Thyroid gland (tissue), 4 donors: ENCODE data around the gene GMPS. TPM values are rescaled to one million over a fixed set of nuclear protein-coding genes. Genes with fewer than 3 reads are reported as not detected.
"Not testable (repeated sequence)": the region's sequence is repeated elsewhere in the genome, so short reads cannot be mapped to it uniquely, and the experiment has no call there.

ENCODE experiments used
- DNase-seq, 2 donors: peaks; one replicate each; pipeline ENCODE4 v3.0.0-alpha.2; 2019
- H3K27ac ChIP-seq, 3 donors: fragments of 200-600 bp; sonication (generic); 1 replicate in 2 of 3; 2 replicates in 1 of 3; pipeline ENCODE4 v1.5.1; 2016 to 2019; ENCODE audit warnings: mild to moderate bottlenecking in 1 of 3, moderate library complexity in 1 of 3
- H3K27me3 ChIP-seq: fragments of 200-600 bp; sonication (generic); one replicate; pipeline ENCODE4 v1.5.1; 2019
- H3K36me3 ChIP-seq, 2 donors: fragments of 200-600 bp; sonication (generic); one replicate each; pipeline ENCODE4 v1.5.1; 2016 to 2019
- H3K4me1 ChIP-seq, 2 donors: fragments of 200-600 bp; sonication (generic); one replicate each; pipeline ENCODE4 v1.5.1; 2017 to 2019
- H3K4me3 ChIP-seq, 3 donors: fragments of 200-600 bp; sonication (generic); replicated peaks in 1 of 3; 1 replicate in 2 of 3; 2 replicates in 1 of 3; pipeline ENCODE4 v1.5.1; 2016; ENCODE audit warnings: mild to moderate bottlenecking in 1 of 3
- H3K9me3 ChIP-seq: fragments of 200-600 bp; sonication (generic); one replicate; pipeline ENCODE4 v1.5.1; 2017
- CTCF ChIP-seq, 6 experiments: fragments of 200-600 bp in 3 of 6; fragments of 450-650 bp in 3 of 6; sonication (generic) in 3 of 6; IDR thresholded peaks; one replicate each; pipeline ENCODE4 v1.5.1; 2016 to 2019; ENCODE audit warnings: antibody characterized with exemption in 6 of 6, mild to moderate bottlenecking in 2 of 6, inconsistent platforms in 1 of 6, moderate library complexity in 1 of 6
- POLR2A ChIP-seq, 2 donors: fragments of 450-650 bp; IDR thresholded peaks; one replicate each; pipeline ENCODE4 v1.6.1; 2017; ENCODE audit warnings: antibody characterized with exemption in 2 of 2, mild to moderate bottlenecking in 2 of 2, moderate library complexity in 1 of 2
- WGBS, 2 donors: methylation state at CpG; one replicate each; pipeline ENCODE4 v1.1.5; 2017; 5-methylcytosine and 5-hydroxymethylcytosine counted together
- intact Hi-C: fragments of 100-400 bp; cut with DNase I; formaldehyde crosslinking; loops from one replicate; pipeline ENCODE4 v1.15.1; 2023
- total RNA-seq, 4 donors: library from RNA; depleted of rRNA; stranded (reverse); fragments of >200 nt; gene quantifications; one replicate each; pipeline ENCODE4 v1.2.3, GENCODE V29; 2016

GMPS gene
- total RNA-seq, 4 donors from 2014 or later: 31.5 to 40.5 (median 37.1) TPM

DNA sequence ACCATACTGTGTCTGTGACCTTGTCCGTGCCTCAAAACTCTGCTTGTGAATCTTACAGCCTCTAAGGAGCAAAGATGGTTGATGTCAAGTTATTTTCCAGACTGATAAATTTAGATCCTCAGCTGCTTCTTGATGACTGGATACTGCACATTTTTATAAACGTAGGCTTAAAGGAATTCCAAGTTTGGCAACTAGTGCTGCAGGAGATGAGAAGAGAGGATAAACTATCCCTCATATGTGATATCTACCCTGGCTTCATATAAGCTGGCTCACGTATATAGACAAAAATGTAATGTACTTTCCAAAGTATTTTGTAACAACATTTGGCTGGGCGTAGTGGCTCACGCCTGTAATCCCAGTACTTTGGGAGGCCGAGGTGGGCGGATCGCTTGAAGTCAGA lies 89.6 kb downstream of the GMPS start:
- intact Hi-C loops: no loop called here
- TF ChIP-seq POLR2A (IDR thresholded peaks at IDR 0.05) (no peak), CTCF (IDR thresholded peaks at IDR 0.05) (no peak)
- H3K27ac ChIP-seq: no peak overlapping the region
- H3K36me3 ChIP-seq: no peaks in the 10 kb centered on the region
- no peaks in the 10 kb centered on the region for H3K9me3 ChIP-seq
- WGBS, 2 donors: 81 to 83% methylated on average over 8 of the region's 8 CpGs
- H3K4me3 ChIP-seq: no peak overlapping the region
- H3K27me3 ChIP-seq: no peaks in the 10 kb centered on the region
- H3K4me1 ChIP-seq: no peaks in the 10 kb centered on the region
- DNase-seq: no peak

DNA sequence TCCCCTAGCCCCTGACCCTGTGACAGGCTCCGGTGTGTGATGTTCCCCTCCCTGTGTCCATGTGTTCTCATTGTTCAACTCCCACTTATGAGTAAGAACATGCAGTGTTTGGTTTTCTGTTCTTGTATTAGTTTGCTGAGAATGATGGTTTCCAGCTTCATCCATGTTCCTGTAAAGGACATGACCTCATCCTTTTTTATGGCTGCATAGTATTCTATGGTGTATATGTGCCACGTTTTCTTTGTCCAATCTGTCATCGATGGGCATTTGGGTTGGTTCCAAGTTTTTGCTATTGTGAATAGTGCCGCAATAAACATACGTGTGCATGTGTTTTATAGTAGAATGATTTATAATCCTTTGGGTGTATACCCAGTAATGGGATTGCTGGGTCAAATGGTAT lies 90.6 kb downstream of the GMPS start:
- H3K27me3 ChIP-seq, H3K4me3 ChIP-seq, intact Hi-C loops, H3K27ac ChIP-seq, DNase-seq, H3K9me3 ChIP-seq, H3K36me3 ChIP-seq, H3K4me1 ChIP-seq: not testable (repeated sequence)
- WGBS, 2 donors: 96 to 97% methylated on average over 5 of the region's 5 CpGs

- Histone ChIP-seq H3K4me3 (no peak overlapping the region), H3K27ac (no peak overlapping the region), H3K27me3 (no peaks in the 10 kb centered on the region), H3K4me1 (no peaks in the 10 kb centered on the region), H3K36me3 (no peaks in the 10 kb centered on the region), H3K9me3 (no peaks in the 10 kb centered on the region)
- no peak for DNase-seq
- TF ChIP-seq CTCF (IDR thresholded peaks at IDR 0.05): no peak
- TF ChIP-seq POLR2A (IDR thresholded peaks at IDR 0.05): no peak
- intact Hi-C loops: no loop called here
- 77 to 81% methylated on average over 2 of the region's 2 CpGs for WGBS, 2 donors
Measured at GRCh38 chr3:155963570-155963969, 93.1 kb downstream of the GMPS start.

DNA sequence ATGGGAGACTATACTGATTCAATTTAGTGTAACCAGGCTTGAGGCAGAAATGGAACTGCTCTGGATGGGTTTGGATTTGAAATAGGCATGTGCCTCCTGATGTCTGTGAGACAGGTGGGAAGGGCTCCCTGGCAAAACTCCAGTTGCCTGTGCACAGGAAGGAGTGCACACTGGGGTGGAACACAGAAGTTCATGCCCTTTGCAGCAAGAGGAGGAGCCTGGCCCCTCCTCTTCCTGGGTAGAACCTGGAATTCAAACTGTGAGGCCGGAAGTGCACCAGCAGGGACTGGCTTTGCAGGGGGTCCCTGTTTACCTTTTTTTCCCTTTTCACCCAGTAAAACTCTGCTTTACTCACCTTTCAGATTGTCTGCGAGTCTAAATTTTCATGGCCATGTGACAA lies 99.9 kb downstream of the GMPS start:
- intact Hi-C loops: no loop called here
- H3K9me3 ChIP-seq: no peaks in the 10 kb centered on the region
- H3K27ac ChIP-seq: no peak overlapping the region
- H3K4me3 ChIP-seq: no peak overlapping the region
- DNase-seq: no peak
- WGBS, 2 donors: 77 to 87% methylated on average over 2 of the region's 2 CpGs
- H3K4me1 ChIP-seq: no peaks in the 10 kb centered on the region
- H3K36me3 ChIP-seq: no peaks in the 10 kb centered on the region
- no peaks in the 10 kb centered on the region for H3K27me3 ChIP-seq
- TF ChIP-seq POLR2A (IDR thresholded peaks at IDR 0.05) (no peak), CTCF (IDR thresholded peaks at IDR 0.05) (no peak)

- TF ChIP-seq POLR2A (IDR thresholded peaks at IDR 0.05): no peak
- TF ChIP-seq CTCF (IDR thresholded peaks at IDR 0.05): no peak
- WGBS, 2 donors: 84 to 85% methylated on average over 4 of the region's 4 CpGs
- intact Hi-C loops: no loop called here
- no peaks in the 10 kb centered on the region for H3K9me3 ChIP-seq
- no peak overlapping the region for H3K4me3 ChIP-seq
- no peaks in the 10 kb centered on the region for H3K36me3 ChIP-seq
- DNase-seq: no peak
- no peaks in the 10 kb centered on the region for H3K4me1 ChIP-seq
- H3K27ac ChIP-seq: no peak overlapping the region
- H3K27me3 ChIP-seq: no peaks in the 10 kb centered on the region
Measured at GRCh38 chr3:155972885-155973584, 102.6 kb downstream of the GMPS start.
